ENCODE data around the gene PIP4K2A. TPM values are rescaled to one million over a fixed set of nuclear protein-coding genes. Genes with fewer than 3 reads are reported as not detected.

PIP4K2A gene
- total RNA-seq, 4 donors from 2014 or later: 29.3 to 52.4 (median 34.5) TPM

GRCh38 chr10:22611425-22612115 lies 102.8 kb downstream of the PIP4K2A start:
- Histone ChIP-seq H3K4me3 (no peak overlapping the region), H3K27ac (peak overlapping the region in 2 of 4 donors; percentile 23 to 24), H3K27me3 (no peaks in the 10 kb centered on the region), H3K4me1 (peaks cover 0 to 30% (median 15%) of the 10 kb centered on the region in 4 donors), H3K36me3 (peaks cover 0 to 22% (median 0%) of the 10 kb centered on the region in 3 donors), H3K9me3 (no peaks in the 10 kb centered on the region)
- TF ChIP-seq POLR2A (IDR thresholded peaks at IDR 0.05): no peak
- no peak for TF ChIP-seq CTCF (IDR thresholded peaks at IDR 0.05)
- no peak for TF ChIP-seq EP300 (IDR thresholded peaks at IDR 0.05)
- WGBS, 2 donors: 93% methylated on average over 8 of the region's 8 CpGs
- no peak for DNase-seq (ENCODE audit: low spot score in 2 of 2)

GRCh38 chr10:22610610-22611009 lies 103.8 kb downstream of the PIP4K2A start:
- no peaks in the 10 kb centered on the region for H3K9me3 ChIP-seq
- H3K27me3 ChIP-seq: no peaks in the 10 kb centered on the region
- H3K27ac ChIP-seq: no peak overlapping the region
- DNase-seq (ENCODE audit: low spot score in 2 of 2): no peak
- no peak overlapping the region for H3K4me3 ChIP-seq
- TF ChIP-seq CTCF (IDR thresholded peaks at IDR 0.05) (no peak), POLR2A (IDR thresholded peaks at IDR 0.05) (no peak)
- H3K4me1 ChIP-seq: peaks cover 0 to 27% (median 16%) of the 10 kb centered on the region in 4 donors
- H3K36me3 ChIP-seq: peaks cover 0 to 22% (median 0%) of the 10 kb centered on the region in 3 donors
- WGBS, 2 donors: 82 to 83% methylated on average over 5 of the region's 5 CpGs

GRCh38 chr10:22609719-22610465 lies 104.5 kb downstream of the PIP4K2A start:
- Histone ChIP-seq H3K27me3 (no peaks in the 10 kb centered on the region), H3K4me1 (peaks cover 0 to 30% (median 15%) of the 10 kb centered on the region in 4 donors), H3K36me3 (peaks cover 0 to 22% (median 0%) of the 10 kb centered on the region in 3 donors), H3K9me3 (no peaks in the 10 kb centered on the region), H3K4me3 (no peak overlapping the region), H3K27ac (no peak overlapping the region)
- TF ChIP-seq CTCF (IDR thresholded peaks at IDR 0.05) (no peak), POLR2A (IDR thresholded peaks at IDR 0.05) (no peak), EP300 (IDR thresholded peaks at IDR 0.05) (no peak)
- WGBS, 2 donors: 70 to 72% methylated on average over 6 of the region's 6 CpGs
- no peak for DNase-seq (ENCODE audit: low spot score in 2 of 2)

GRCh38 chr10:22609251-22609650 lies 105.1 kb downstream of the PIP4K2A start:
- no peak for TF ChIP-seq EP300 (IDR thresholded peaks at IDR 0.05)
- TF ChIP-seq CTCF (IDR thresholded peaks at IDR 0.05): no peak
- TF ChIP-seq POLR2A (IDR thresholded peaks at IDR 0.05): no peak
- no peak for DNase-seq (ENCODE audit: low spot score in 2 of 2)
- no peaks in the 10 kb centered on the region for H3K27me3 ChIP-seq
- H3K4me3 ChIP-seq: no peak overlapping the region
- H3K27ac ChIP-seq: no peak overlapping the region
- peaks cover 0 to 29% (median 19%) of the 10 kb centered on the region in 4 donors for H3K4me1 ChIP-seq
- WGBS, 2 donors: 88 to 92% methylated on average over 2 of the region's 2 CpGs
- peaks cover 0 to 22% (median 0%) of the 10 kb centered on the region in 3 donors for H3K36me3 ChIP-seq
- H3K9me3 ChIP-seq: no peaks in the 10 kb centered on the region

GRCh38 chr10:22607261-22607660 lies 107.1 kb downstream of the PIP4K2A start:
- H3K36me3 ChIP-seq: peaks cover 0 to 22% (median 3%) of the 10 kb centered on the region in 3 donors
- H3K9me3 ChIP-seq: no peaks in the 10 kb centered on the region
- no peak for DNase-seq (ENCODE audit: low spot score in 2 of 2)
- 56 to 66% methylated on average over 3 of the region's 3 CpGs for WGBS, 2 donors
- no peaks in the 10 kb centered on the region for H3K27me3 ChIP-seq
- no peak overlapping the region for H3K4me3 ChIP-seq
- peak overlapping the region in 1 of 4 donors; percentile 69 for H3K27ac ChIP-seq
- peaks cover 0 to 31% (median 19%) of the 10 kb centered on the region in 4 donors for H3K4me1 ChIP-seq
- no peak for TF ChIP-seq CTCF (IDR thresholded peaks at IDR 0.05)
- no peak for TF ChIP-seq EP300 (IDR thresholded peaks at IDR 0.05)
- no peak for TF ChIP-seq POLR2A (IDR thresholded peaks at IDR 0.05)
